ENCODE results near the gene FBN3.

The FBN3 gene

DNA sequence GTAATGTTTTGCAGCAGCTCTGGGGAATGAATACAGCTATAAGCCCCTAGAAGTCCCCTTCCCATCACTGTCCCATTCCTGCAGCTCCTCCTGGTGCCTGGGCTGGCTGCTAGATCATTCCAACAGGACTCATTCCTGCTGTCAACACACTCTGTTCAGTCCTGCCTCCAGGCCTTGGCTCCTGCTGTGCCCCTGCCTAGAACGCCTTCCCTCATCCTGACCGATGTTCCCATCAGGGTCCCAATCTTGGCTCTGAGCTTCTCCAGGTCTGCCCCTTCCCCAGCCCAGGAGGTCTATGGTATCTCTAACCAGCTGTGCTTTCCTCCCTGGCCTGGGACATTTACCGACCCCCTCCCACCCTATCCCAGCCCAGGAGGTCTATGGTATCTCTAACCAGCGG, 48.1 kb downstream of the FBN3 start:
- Histone ChIP-seq H3K9me3 (ENCODE audit: insufficient read depth, low read depth, low read length) (no peaks in the 10 kb centered on the region), H3K4me2 (ENCODE audit: low read depth, low read length, poor library complexity, severe bottlenecking) (no peak overlapping the region), H4K20me1 (ENCODE audit: insufficient read depth, low read length, poor library complexity, severe bottlenecking) (no peaks in the 10 kb centered on the region), H2AFZ (ENCODE audit: low read length) (no peak overlapping the region), H3K9ac (ENCODE audit: low read depth, low read length, poor library complexity, severe bottlenecking) (no peak overlapping the region), H3K27me3 (ENCODE audit: insufficient read depth, low read length, poor library complexity, severe bottlenecking) (no peaks in the 10 kb centered on the region), H3F3A (ENCODE audit: low read depth) (no peaks in the 10 kb centered on the region), H3K36me3 (ENCODE audit: insufficient read depth, low read length) (no peaks in the 10 kb centered on the region), H3K9me2 (replicated peaks; ENCODE audit: low read depth, low read length) (no peaks in the 10 kb centered on the region), H3K79me2 (ENCODE audit: insufficient read depth, low read length) (no peaks in the 10 kb centered on the region), H3K4me3 (ENCODE audit: low read length, poor library complexity, severe bottlenecking) (no peak overlapping the region), H3K4me1 (ENCODE audit: insufficient read depth, low read length, poor library complexity, severe bottlenecking) (no peaks in the 10 kb centered on the region)
- TF ChIP-seq CTCF (conservative IDR thresholded peaks at IDR 0.05; ENCODE audit: low read length) (no peak), EZH2phosphoT487 (IDR thresholded peaks at IDR 0.05; ENCODE audit: borderline replicate concordance) (no peak)

- Histone ChIP-seq H3K4me2 (ENCODE audit: low read depth, low read length, poor library complexity, severe bottlenecking) (no peak overlapping the region), H4K20me1 (ENCODE audit: insufficient read depth, low read length, poor library complexity, severe bottlenecking) (no peaks in the 10 kb centered on the region), H3K36me3 (ENCODE audit: insufficient read depth, low read length) (no peaks in the 10 kb centered on the region)
Observed at GRCh38 chr19:8097681-8098567, 51.5 kb downstream of the FBN3 start.

GRCh38 chr19:8097198-8097597, 52.2 kb downstream of the FBN3 start:
- H3K27me3 ChIP-seq (ENCODE audit: insufficient read depth, low read length, poor library complexity, severe bottlenecking), result no peaks in the 10 kb centered on the region
- H3K4me1 ChIP-seq (ENCODE audit: insufficient read depth, low read length, poor library complexity, severe bottlenecking), result no peaks in the 10 kb centered on the region
- H2AFZ ChIP-seq (ENCODE audit: low read length), result no peak overlapping the region
- H3K9me2 ChIP-seq (replicated peaks; ENCODE audit: low read depth, low read length), result no peaks in the 10 kb centered on the region
- H3K4me3 ChIP-seq (ENCODE audit: low read length, poor library complexity, severe bottlenecking), result no peak overlapping the region
- no peaks in the 10 kb centered on the region for H4K20me1 ChIP-seq (ENCODE audit: insufficient read depth, low read length, poor library complexity, severe bottlenecking)
- H3K9ac ChIP-seq (ENCODE audit: low read depth, low read length, poor library complexity, severe bottlenecking), result no peak overlapping the region
- H3K9me3 ChIP-seq (ENCODE audit: insufficient read depth, low read depth, low read length), result peaks cover 13% of the 10 kb centered on the region; the same call in 1 of the 2 replicates
- no peaks in the 10 kb centered on the region for H3K36me3 ChIP-seq (ENCODE audit: insufficient read depth, low read length)
- no peaks in the 10 kb centered on the region for H3K79me2 ChIP-seq (ENCODE audit: insufficient read depth, low read length)
- no peaks in the 10 kb centered on the region for H3F3A ChIP-seq (ENCODE audit: low read depth)
- H3K4me2 ChIP-seq (ENCODE audit: low read depth, low read length, poor library complexity, severe bottlenecking), result no peak overlapping the region
- TF ChIP-seq EZH2phosphoT487 (IDR thresholded peaks at IDR 0.05; ENCODE audit: borderline replicate concordance) (no peak), CTCF (conservative IDR thresholded peaks at IDR 0.05; ENCODE audit: low read length) (no peak)

More at GRCh38 chr19:8097681-8098567, 51.5 kb downstream of the FBN3 start:
- H3K9ac ChIP-seq (ENCODE audit: low read depth, low read length, poor library complexity, severe bottlenecking), result no peak overlapping the region
- H3K9me3 ChIP-seq (ENCODE audit: insufficient read depth, low read depth, low read length), result peaks cover 13% of the 10 kb centered on the region; the same call in 1 of the 2 replicates
- H3K4me3 ChIP-seq (ENCODE audit: low read length, poor library complexity, severe bottlenecking), result no peak overlapping the region
- no peaks in the 10 kb centered on the region for H3F3A ChIP-seq (ENCODE audit: low read depth)
- H2AFZ ChIP-seq (ENCODE audit: low read length), result no peak overlapping the region
- no peaks in the 10 kb centered on the region for H3K4me1 ChIP-seq (ENCODE audit: insufficient read depth, low read length, poor library complexity, severe bottlenecking)
- H3K9me2 ChIP-seq (replicated peaks; ENCODE audit: low read depth, low read length), result no peaks in the 10 kb centered on the region
- TF ChIP-seq EZH2phosphoT487 (IDR thresholded peaks at IDR 0.05; ENCODE audit: borderline replicate concordance) (no peak), CTCF (conservative IDR thresholded peaks at IDR 0.05; ENCODE audit: low read length) (no peak)
- H3K79me2 ChIP-seq (ENCODE audit: insufficient read depth, low read length), result no peaks in the 10 kb centered on the region
- H3K27me3 ChIP-seq (ENCODE audit: insufficient read depth, low read length, poor library complexity, severe bottlenecking), result no peaks in the 10 kb centered on the region

Measured in Loucy (cell line).